Measurements from ENCODE around the gene NBPF12.
"Not testable (repeated sequence)": the region's sequence is repeated elsewhere in the genome, so short reads cannot be mapped to it uniquely, and the experiment has no call there.

DNA sequence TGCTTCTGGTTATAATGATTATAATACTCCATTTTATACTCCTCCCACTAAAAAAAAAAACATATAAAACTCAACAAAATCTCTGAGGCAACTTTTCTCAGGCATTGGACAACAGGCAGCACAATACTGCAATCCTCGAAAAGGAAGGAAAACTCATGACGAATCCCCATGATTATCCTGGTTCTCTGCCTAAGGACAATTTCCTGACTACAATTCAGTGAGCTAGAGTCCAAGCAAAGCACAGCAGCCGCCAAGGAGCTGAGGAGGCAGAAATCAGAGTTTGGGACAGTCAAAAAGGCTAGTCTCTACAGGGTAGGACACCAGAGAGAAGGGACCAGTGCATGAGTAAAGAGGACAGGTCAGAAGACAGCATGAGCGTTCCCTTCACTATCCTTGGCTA is 46.8 kb upstream of the NBPF12 start:
- TF ChIP-seq, protein P1, sequence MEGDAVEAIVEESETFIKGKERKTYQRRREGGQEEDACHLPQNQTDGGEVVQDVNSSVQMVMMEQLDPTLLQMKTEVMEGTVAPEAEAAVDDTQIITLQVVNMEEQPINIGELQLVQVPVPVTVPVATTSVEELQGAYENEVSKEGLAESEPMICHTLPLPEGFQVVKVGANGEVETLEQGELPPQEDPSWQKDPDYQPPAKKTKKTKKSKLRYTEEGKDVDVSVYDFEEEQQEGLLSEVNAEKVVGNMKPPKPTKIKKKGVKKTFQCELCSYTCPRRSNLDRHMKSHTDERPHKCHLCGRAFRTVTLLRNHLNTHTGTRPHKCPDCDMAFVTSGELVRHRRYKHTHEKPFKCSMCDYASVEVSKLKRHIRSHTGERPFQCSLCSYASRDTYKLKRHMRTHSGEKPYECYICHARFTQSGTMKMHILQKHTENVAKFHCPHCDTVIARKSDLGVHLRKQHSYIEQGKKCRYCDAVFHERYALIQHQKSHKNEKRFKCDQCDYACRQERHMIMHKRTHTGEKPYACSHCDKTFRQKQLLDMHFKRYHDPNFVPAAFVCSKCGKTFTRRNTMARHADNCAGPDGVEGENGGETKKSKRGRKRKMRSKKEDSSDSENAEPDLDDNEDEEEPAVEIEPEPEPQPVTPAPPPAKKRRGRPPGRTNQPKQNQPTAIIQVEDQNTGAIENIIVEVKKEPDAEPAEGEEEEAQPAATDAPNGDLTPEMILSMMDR (IDR thresholded peaks at IDR 0.05), result not testable (repeated sequence)
- TF ChIP-seq EP300 (IDR thresholded peaks at IDR 0.05), result not testable (repeated sequence)
